ENCODE data around the gene FBXL13.
A peak's percentile ranks its signal among the peaks of the same experiment; 100 is the strongest.
"Not testable (repeated sequence)": the region's sequence is repeated elsewhere in the genome, so short reads cannot be mapped to it uniquely, and the experiment has no call there.

FBXL13 gene

DNA sequence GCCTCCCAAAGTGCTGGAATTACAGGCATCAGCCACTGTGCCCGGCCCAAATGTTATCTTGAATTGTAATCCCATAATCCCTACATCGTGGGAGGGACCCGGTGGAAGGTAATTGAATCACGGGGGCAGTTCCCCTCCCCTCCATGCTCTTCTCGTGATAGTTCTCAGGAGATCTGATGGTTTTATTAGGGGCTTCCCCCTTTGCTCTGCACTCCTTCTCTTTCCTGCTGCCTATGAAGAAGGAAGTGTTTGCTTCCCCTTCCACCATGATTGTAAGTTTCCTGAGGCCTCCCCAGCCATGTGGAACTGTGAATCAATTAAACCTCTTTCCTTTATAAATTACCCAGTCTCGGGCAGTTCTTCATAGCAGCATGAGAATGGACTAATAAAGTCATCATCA, 3.6 kb upstream of the FBXL13 start:
- DNase-seq = peak; percentile 17 to 61 (median 52)

- DNase-seq = no peak
Measured at GRCh38 chr7:103077318-103077717, 2.7 kb upstream of the FBXL13 start.

DNA sequence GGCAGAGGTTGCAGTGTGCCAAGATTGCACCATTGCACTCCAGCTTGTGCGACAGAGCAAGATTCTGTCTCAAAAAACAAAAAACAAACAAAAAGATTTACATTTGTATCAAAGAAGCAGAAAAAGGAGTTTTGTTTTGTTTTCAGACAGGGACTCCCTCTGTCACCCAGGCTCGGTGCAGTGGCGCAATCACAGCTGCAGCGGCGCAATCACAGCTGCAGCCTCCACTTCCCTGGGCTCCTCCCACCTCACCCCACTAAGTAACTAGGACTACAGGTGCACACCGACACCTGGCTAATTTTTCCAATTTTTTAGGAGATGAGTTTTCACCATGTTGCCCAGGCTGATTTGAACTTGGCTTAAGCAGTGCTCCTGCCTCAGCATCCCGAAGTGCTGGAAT, 2.2 kb upstream of the FBXL13 start:
- peak in 3 of 4 experiments; percentile 40 to 59 (median 54) for DNase-seq

GRCh38 chr7:103075337-103075918, 832 bp upstream of the FBXL13 start:
- DNase-seq = peak; percentile 58 to 83 (median 70)

DNA sequence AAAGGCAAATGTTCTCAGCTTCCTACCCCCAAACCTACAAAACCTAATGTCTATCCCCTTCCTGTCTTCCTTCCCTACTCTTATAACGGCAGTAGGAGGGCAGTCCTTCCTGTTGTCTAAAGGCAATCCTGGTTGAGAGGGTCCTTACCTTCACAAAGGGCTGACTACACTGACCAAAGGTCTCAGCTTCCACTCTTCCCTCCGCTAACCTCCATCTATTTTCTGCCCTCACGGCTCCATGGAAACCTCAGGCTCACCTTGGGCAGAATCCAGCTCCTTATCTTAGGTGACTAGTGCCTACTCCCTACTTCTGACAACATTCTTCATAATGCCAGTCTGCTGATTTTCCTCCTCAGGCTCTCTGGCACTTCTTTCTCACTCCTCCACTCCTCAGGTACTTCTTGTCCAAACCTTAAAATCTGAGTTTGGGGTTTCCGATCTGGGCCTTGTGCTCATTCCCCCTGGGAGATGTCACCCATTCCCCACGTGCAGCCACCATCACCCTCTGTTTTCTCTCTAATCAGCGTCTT, 542 bp downstream of the FBXL13 start:
- no peak for DNase-seq

GRCh38 chr7:103071000-103071399, 3.6 kb downstream of the FBXL13 start:
- no peak for DNase-seq

GRCh38 chr7:103068414-103069403, 5.9 kb downstream of the FBXL13 start:
- no peak for DNase-seq

GRCh38 chr7:103065667-103066066, 8.9 kb downstream of the FBXL13 start:
- peak; percentile 26 to 66 (median 52) for DNase-seq

- DNase-seq = no peak
Measured at GRCh38 chr7:103063895-103064294, 10.7 kb downstream of the FBXL13 start.

- peak in 2 of 4 experiments; percentile 60 to 67 for DNase-seq
Measured at GRCh38 chr7:103059471-103059870, 15.1 kb downstream of the FBXL13 start.

DNA sequence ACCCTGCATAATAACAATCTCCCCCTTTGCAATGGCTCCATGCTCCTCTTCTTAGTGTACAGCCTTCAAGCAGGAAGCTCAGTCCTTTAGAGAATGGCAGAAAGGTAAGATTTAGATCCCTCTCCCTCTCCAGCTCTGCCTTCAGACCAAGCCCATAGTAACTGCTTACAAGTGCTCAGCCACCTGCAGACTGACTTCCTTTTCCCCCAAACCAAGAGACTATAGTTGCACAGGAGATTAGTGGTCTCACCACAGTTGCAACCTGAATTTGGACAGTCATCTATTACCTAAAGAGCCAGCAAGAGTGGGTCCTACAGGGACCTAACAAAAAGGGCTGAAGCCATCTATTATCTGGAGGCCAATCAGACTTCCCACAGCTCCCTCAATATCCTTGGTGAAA, 16.5 kb downstream of the FBXL13 start:
- no peak for DNase-seq

DNA sequence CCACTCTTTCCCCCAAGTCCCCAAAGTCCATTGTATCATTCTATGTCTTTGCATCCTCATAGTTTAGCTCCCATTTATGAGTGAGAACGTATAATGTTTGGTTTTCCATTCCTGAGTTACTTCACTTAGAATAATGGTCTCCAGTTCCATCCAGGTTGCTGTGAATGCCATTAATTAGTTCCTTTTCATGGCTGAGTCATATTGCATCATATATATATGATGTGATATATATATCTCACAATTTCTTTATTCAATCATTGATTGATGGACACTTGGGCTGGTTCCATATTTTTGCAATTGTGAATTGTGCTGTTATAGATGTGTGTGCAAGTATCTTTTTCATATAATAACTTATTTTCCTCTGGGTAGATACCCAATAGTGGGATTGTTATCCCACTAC, 18.6 kb downstream of the FBXL13 start:
- not testable (repeated sequence) for DNase-seq

- DNase-seq = no peak
Measured at GRCh38 chr7:103051519-103051918, 23.1 kb downstream of the FBXL13 start.

GRCh38 chr7:103048833-103049232, 25.8 kb downstream of the FBXL13 start:
- DNase-seq = no peak

- not testable (repeated sequence) for DNase-seq
Measured at GRCh38 chr7:103041815-103042214, 32.8 kb downstream of the FBXL13 start.

DNA sequence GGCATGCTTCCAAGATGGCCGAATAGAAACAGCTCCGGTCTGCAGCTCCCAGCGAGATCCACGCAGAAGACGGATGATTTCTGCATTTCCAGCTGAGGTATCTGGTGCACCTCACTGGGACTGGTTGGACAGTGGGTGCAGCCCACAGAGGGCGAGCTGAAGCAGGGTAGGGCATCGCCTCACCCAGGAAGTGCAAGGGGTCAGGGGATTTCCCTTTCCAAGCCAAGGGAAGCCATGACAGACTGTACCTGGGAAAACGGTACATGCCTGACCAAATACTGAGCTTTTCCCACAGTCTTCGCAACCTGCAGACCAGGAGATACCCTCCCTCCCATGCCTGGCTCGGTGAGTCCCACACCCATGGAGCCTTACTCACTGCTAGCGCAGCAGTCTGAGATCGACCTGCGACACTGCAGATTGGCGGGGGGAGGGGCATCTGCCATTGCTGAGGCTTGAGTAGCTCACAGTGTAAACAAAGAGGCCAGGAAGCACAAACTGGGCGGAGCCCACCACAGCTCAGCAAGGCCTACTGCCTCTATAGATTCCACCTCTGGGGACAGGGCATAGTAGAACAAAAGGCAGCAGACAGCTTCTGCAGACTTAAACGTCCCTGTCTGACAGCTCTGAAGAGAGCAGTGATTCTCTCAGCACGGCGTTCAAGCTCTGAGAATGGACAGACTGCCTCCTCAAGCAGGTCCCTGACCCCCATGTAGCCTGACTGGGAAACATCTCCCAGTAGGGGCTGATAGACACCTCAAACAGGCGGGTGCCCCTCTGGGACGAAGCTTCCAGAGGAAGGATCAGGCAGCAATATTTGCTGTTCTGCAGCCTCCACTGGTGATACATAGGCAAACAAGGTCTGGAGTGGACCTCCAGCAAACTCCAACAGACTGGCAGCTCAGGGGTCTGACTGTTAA, 36.5 kb downstream of the FBXL13 start:
- not testable (repeated sequence) for DNase-seq

DNA sequence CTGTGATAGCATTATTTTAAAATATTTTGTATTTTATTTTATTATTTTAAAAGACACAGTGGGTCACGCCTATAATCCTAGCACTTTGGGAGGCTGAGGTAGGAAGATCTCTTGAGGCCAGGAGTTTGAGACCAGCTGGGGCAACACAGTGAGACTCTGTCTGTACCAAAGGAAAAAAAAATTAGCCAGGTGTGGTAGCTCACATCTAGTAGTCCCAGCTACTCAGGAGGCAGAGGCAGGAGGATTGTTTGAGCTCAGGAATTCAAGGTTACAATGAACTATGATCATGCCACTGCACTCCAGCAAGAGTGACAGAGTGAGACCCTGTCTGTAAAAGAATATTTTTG, 37.1 kb downstream of the FBXL13 start:
- no peak for DNase-seq

- DNase-seq = not testable (repeated sequence)
Measured at GRCh38 chr7:103034318-103034717, 40.3 kb downstream of the FBXL13 start.

DNA sequence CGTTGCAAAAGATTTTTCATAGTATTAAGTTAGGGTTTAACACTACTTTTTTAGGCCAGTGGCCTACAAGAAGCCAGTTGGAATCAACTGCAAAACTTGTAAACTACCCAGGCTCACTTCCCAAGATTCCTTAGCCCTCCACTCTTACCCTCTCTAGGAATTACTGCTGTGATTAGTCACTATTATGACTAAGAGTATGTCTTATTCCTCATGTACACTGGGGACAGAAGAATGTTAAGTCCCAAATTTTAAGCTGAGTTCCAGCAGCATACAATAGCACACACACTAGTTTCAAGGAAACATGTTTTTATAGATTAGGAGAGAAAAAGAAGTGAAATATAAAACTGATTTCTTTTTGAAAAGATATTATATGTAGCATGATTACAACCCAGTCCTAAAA, 42.8 kb downstream of the FBXL13 start:
- no peak for DNase-seq

GRCh38 chr7:103031024-103031423, 43.6 kb downstream of the FBXL13 start:
- DNase-seq = no peak

- DNase-seq = peak in 1 of 4 experiments; percentile 4
Measured at GRCh38 chr7:103025341-103025740, 49.3 kb downstream of the FBXL13 start.

GRCh38 chr7:103023578-103023977, 51.0 kb downstream of the FBXL13 start:
- DNase-seq = not testable (repeated sequence)

DNA sequence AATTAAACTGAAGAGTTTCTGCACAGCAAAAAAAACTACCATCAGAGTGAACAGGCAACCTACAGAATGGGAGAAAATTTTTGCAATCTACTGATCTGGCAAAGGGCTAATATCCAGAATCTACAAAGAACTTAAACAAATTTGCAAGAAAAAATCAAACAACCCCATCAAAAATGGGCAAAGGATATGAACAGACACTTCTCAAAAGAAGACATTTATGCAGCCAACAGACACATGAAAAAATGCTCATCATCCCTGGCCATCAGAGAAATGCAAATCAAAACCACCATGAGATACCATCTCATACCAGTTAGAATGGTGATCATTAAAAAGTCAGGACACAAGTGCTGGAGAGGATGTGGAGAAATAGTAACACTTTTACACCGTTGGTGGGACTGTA, 53.1 kb downstream of the FBXL13 start:
- not testable (repeated sequence) for DNase-seq
